GM21723 (cell line): Measurements from ENCODE around the gene DEUP1.
A peak's percentile ranks its signal among the peaks of the same experiment; 100 is the strongest.
"Not testable (repeated sequence)": the region's sequence is repeated elsewhere in the genome, so short reads cannot be mapped to it uniquely, and the experiment has no call there.

Experiments
- ATAC-seq: cut with Tn5 transposase; IDR thresholded peaks from one replicate; pipeline ENCODE4 v1.9.1; 2021; ENCODE audit warnings: mild to moderate bottlenecking, moderate library complexity; ENCODE audit not compliant: unreplicated experiment

DEUP1 gene, protein sequence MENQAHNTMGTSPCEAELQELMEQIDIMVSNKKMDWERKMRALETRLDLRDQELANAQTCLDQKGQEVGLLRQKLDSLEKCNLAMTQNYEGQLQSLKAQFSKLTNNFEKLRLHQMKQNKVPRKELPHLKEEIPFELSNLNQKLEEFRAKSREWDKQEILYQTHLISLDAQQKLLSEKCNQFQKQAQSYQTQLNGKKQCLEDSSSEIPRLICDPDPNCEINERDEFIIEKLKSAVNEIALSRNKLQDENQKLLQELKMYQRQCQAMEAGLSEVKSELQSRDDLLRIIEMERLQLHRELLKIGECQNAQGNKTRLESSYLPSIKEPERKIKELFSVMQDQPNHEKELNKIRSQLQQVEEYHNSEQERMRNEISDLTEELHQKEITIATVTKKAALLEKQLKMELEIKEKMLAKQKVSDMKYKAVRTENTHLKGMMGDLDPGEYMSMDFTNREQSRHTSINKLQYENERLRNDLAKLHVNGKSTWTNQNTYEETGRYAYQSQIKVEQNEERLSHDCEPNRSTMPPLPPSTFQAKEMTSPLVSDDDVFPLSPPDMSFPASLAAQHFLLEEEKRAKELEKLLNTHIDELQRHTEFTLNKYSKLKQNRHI

DNA sequence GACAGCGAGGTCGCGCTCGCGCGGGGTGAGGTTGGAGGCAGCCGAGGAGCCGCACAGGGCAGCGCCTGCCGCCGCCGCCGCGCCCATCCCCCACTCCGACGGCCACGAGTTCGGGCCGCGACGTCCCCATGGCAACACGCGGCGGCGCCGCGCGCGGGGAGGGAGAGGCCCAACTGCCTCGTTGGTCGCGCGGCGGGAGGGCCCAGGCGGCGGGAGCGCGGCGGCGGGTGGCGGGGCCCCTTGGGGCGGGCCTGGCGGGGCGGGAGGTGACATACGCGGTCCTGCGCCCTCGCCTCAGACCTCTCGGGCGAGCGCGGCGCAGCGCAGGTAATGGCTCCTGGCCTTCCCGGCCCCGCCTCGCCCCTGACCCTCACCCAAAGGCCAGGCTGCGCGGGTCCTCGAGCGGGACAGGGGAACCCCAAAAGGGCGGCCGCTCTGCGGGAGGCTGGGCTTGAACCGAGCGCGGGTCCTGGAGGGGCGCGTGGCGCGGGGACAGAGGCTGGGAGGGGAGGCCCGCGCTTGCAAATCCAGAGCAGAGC lies at the start of gene DEUP1:
TSS of gene DEUP1 (plus strand) at position 297 of the 539 bp plus-strand sequence. CDS start 1,518 bp downstream, outside the sequence.
- ATAC-seq, result no peak

DNA sequence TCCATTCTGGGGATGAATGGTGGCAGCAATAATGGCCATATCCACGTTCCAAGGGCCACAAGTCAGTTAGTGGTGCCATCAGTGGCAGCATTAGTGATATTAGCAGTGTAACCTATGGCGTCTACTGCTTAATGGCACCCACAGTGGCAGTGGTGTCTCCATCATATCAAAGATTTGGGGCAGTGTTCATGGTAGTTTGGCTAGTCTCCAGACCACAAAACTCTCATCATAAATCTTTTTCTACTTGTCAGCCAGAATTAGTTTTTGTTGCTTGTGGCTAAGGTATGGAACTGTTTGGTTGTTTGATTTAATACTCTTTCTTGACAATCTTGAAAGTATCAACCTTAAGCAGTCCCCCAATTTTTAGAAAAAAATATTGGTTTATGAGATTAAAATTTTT lies 45.1 kb upstream of the DEUP1 start:
- ATAC-seq, result no peak

GRCh38 chr11:93287434-93287833 lies 43.1 kb upstream of the DEUP1 start:
- no peak for ATAC-seq

GRCh38 chr11:93288079-93288478 lies 42.5 kb upstream of the DEUP1 start:
- ATAC-seq, result peak; percentile 52

- ATAC-seq, result peak; percentile 63
Measured at GRCh38 chr11:93288767-93289166, 41.8 kb upstream of the DEUP1 start.

- no peak for ATAC-seq
Measured at GRCh38 chr11:93289782-93290463, 40.6 kb upstream of the DEUP1 start.

DNA sequence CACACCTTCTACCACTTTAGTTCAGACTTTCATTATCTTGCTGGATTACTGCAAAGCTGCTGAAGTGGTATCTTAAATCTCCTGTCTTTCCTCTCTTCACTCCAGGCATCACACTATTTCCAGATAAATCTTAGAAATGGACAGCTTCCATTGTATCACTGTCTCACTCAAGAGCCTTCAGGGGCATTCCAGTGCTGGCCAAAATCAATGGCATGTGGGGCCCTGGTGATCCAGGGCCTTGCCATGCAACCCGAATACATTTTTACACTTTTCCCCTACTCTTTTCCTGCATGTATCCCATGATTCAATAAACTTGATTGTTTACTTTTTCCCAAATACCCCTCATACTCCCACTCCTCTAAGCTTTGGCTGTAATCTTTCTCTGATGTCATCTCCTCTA lies 39.4 kb upstream of the DEUP1 start:
- ATAC-seq, result no peak

- ATAC-seq, result no peak
Measured at GRCh38 chr11:93291898-93292297, 38.6 kb upstream of the DEUP1 start.

- no peak for ATAC-seq
Measured at GRCh38 chr11:93295921-93296575, 34.5 kb upstream of the DEUP1 start.

DNA sequence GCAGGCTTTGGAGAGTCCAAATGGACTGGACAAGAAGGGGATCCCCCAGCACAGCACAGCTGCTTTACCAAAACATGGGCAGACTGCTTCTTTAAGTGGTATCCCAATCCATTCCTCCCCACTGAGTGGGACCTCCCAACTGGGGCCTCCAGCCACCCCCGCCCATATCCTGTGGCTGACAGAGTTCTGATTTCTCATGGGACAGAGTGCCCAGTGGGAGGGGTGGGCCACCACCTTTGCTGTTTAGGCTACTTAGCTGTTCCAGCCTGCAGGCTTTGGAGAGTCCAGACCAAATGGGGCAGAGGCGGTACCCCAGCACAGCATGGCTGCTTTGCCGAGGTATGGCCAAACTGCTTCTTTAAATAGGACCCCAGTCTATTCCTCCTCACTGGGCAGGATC lies 26.9 kb upstream of the DEUP1 start:
- no peak for ATAC-seq

GRCh38 chr11:93314399-93314798 lies 16.1 kb upstream of the DEUP1 start:
- not testable (repeated sequence) for ATAC-seq

DNA sequence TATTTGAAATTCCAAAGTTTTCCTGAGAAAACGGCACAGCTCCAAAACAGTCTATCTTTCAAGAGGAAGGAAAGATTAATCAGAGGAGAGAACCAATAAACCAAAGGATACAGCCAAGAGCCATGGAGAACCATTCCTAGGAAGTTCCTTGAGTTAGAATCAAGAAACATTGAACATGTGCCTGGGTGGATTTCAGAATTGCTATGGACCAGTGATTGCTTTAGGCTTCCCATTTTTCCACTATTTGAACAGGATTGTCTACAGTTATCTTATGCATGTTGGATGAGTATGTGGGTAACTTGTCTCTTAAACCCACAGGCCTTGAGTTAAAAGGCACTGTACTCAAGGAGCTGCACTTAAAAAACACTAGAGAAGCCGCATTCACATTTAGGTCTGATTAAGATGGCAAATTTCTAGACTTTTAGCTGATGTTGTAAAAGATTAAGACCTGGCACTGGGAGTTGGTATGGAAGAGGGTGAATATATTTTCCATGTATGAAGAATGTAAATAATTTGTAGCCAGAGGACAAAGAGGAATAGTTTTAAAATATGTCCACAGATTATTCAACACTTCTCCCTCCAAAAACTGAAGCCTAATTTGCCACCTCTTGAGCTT lies 11.2 kb upstream of the DEUP1 start:
- no peak for ATAC-seq

DNA sequence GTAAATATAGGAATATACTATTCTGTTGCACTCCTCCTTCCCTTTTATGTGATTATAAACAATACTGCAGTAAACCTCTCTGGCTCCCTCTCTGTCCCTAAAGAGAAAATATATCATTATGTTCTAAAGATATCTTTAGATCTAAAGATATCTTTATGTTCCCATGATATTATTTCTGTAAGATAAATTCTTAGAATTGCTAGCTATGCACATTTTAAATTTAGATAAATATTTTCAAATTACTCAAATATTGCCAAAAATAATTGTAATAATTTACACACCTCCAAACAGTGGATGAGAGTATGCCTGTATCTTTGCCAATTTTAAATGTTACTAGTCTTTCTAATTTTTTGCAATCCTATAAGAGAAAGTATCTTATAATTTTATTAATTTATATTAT lies 10.3 kb upstream of the DEUP1 start:
- ATAC-seq, result no peak

GRCh38 chr11:93322207-93322606 lies 8.3 kb upstream of the DEUP1 start:
- ATAC-seq, result no peak

GRCh38 chr11:93323747-93324146 lies 6.8 kb upstream of the DEUP1 start:
- ATAC-seq, result no peak

DNA sequence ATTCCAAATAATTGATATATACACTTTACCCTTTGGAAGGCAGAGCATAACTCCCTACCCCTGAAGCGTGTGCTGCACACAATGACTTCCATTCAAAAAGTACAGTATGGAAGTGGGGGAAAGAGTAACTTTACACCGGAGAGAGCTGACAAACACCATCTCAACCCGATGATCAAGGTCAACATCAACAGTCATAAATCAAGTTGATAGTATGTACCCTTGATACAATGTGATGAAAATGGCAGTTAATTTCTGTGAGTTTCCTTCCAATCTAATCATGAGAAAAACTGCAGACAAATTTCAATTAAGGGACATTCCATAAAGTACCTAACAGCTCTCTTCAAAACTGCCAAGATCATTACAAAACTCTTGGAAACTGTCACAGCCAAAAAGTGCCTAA lies 6.0 kb upstream of the DEUP1 start:
- no peak for ATAC-seq

- no peak for ATAC-seq
Measured at GRCh38 chr11:93326681-93327080, 3.9 kb upstream of the DEUP1 start.

GRCh38 chr11:93329936-93330445 lies 551 bp upstream of the DEUP1 start:
- no peak for ATAC-seq

DNA sequence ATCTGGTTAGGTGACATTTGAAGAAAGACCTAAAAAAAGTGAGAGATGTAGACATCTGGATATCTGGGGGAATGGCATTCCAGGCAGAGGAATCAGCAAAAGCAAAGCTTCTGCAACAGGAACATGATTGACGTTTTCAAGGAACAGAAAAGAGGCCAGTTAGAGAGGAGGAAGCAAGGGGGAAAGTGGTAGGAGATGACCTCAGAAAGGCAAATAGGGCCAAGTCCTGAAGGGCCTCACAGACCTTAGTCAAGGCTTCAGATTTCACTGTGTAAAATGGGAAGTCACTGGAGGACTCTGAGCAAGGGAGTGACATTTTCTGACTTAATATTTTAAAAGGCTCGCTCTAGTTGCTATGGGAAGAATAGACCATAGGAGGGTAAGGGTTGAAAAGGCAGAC lies 9.7 kb downstream of the DEUP1 start:
- no peak for ATAC-seq

DNA sequence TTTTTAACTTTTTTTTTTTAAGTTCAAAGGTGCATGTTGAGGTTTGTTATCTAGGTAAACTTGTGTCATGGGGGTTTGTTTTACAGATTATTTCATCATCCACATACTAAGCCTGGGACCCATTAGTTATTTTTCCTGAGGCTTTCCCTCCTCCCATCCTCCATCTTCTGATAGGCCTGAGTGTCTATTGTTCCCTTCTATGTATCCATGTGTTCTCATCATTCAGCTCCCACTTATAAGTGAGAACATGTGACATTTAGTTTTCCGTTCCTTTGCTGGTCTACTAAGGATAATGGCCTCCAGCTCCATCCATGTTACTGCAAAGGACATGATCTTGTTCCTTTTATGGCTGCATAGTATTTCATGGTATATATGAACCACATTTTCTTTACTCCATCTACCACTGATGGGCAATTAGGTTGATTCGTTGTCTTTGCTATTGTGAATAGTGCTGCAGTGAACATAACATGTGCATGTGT lies 14.4 kb downstream of the DEUP1 start:
- no peak for ATAC-seq
